GM12865 (cell line): Measurements from ENCODE around the gene XPR1.
"Not testable (repeated sequence)": the region's sequence is repeated elsewhere in the genome, so short reads cannot be mapped to it uniquely, and the experiment has no call there.

Experiments used
- DNase-seq: peaks from one replicate; pipeline ENCODE4 v3.0.0; 2010; ENCODE audit warnings: low read depth
- H3K4me3 ChIP-seq: 2 replicates; pipeline ENCODE4 v1.5.1; 2011; ENCODE audit warnings: mild to moderate bottlenecking, low read depth, low read length, control low read depth
- TF ChIP-seq, protein P1 (sequence below): IDR thresholded peaks from 2 replicates; pipeline ENCODE4 v1.5.1; 2011; ENCODE audit warnings: low read length, control low read depth, low read depth, inconsistent platforms; ENCODE audit not compliant: insufficient read depth; ENCODE audit errors: missing control alignments

Gene XPR1

DNA sequence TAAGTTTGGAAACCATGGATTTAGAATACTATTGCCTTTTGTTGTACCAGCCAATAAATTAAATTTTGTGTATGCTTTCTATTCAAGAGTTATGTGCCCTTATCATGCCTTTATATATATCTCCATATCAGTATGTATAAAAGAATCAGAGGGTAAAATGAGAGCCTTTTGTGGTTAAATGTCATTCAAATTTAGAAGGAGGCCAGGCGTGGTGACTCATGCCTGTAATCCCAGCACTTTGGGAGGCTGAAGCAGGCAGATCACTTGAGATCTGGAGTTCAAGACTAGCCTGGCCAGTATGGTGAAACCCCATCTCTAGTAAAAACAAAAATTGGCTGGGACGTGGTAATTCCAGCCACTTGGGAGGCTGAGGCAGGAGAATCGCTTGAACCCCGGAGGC lies 88.9 kb downstream of the XPR1 start:
- no peak overlapping the region for H3K4me3 ChIP-seq
- TF ChIP-seq, protein P1, sequence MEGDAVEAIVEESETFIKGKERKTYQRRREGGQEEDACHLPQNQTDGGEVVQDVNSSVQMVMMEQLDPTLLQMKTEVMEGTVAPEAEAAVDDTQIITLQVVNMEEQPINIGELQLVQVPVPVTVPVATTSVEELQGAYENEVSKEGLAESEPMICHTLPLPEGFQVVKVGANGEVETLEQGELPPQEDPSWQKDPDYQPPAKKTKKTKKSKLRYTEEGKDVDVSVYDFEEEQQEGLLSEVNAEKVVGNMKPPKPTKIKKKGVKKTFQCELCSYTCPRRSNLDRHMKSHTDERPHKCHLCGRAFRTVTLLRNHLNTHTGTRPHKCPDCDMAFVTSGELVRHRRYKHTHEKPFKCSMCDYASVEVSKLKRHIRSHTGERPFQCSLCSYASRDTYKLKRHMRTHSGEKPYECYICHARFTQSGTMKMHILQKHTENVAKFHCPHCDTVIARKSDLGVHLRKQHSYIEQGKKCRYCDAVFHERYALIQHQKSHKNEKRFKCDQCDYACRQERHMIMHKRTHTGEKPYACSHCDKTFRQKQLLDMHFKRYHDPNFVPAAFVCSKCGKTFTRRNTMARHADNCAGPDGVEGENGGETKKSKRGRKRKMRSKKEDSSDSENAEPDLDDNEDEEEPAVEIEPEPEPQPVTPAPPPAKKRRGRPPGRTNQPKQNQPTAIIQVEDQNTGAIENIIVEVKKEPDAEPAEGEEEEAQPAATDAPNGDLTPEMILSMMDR: no peak
- no peak for DNase-seq

DNA sequence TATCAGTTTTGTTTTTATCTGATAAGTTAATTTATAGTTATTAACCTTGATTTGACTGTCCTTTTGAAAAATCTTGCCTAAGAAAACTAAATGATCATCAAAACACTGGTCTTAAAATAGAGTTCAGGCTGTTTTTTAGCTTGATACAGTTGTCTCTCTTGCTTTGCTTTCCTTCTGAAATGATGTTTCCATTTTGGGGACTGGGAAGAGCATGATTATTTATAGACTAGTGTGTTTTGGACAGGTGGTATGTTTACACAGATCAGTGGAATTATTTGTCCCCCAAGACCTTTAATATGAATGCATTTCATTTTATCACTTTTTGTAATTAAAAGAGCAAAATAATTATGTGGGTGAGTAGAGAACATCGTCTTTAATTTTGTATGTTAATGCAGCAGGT lies 90.8 kb downstream of the XPR1 start:
- DNase-seq: no peak
- no peak overlapping the region for H3K4me3 ChIP-seq
- TF ChIP-seq, protein P1: no peak

DNA sequence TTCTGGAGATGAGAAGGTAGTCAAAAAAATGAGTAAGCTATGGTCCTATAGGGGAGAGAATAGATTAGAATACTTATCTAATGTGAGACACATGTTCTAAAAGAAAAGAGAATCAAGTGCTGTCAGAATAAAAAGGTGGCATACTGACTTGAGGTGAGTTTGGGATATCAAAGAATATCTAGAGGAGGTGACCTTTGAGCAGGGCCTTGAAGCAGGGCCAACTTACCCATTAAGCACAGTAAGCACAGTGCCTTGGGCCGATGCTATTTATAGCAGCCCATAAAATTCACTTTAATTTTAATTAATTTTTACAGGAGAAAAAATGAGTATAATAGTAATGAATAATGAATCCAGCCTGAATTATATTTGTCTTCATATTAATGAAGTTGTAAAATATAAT lies 92.2 kb downstream of the XPR1 start:
- DNase-seq: no peak
- H3K4me3 ChIP-seq: no peak overlapping the region
- TF ChIP-seq, protein P1: no peak

DNA sequence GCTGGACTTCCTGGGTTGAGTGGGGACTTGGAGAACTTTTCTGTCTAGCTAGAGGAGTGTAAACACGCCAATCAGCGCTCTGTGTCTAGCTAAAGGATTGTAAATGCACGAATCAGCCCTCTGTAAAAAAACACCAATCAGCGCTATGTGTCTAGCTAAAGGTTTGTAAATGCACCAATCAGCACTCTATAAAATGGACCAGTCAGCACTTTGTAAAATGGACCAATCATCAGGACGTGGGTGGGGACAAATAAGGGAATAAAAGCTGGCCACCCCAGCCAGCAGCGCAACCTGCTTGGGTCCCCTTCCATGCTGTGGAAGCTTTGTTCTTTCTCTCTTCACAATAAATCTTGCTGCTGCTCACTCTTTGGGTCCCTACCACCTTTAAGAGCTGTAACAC lies 94.2 kb downstream of the XPR1 start:
- not testable (repeated sequence) for DNase-seq, H3K4me3 ChIP-seq

DNA sequence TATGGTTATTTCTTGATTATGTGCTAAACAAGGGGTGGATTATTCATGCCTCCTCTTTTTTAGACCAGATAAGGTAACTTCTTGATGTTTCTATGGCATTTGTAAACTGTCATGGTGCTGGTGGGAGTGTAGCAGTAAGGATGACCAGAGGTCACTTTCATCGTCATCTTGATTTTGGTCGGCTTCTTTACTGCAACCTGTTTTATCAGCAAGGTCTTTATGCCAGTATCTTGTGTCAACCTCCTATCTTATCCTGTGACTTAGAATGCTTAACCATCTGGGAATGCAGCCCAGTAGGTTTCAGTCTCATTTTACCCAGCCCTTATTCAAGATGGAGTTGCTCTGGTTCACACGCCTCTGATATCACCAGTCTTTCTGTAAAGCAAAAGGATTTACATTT lies 95.9 kb downstream of the XPR1 start:
- not testable (repeated sequence) for DNase-seq, H3K4me3 ChIP-seq

DNA sequence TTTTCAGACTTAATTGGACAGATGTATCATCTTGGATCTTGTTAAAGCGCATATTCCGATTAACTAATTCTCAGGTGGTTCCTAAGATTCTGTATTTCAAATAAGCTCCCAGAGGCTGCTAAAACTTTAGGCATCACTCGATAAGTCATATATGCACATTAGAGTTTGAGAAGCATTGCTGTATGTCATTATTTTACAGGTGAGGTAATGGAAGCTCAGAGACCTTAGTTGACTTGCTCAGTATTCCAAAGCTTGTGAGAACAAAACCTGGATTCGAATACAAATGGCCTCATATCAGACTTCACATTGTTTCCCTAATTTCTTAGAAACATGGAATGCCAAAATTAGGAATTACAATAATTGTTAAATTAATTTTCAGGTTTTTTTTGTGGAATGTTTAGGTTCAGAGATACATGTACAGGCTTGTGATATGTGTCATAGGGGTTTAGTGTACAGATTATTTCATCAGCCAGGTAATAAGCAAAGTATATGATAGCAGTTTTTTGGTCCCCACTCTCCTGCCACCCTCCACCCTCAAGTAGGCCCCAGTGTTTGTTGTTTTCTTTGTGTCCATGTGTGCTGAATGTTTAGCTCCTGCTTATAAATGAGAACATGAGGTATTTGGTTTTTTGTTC lies 96.8 kb downstream of the XPR1 start:
- TF ChIP-seq, protein P1: no peak
- no peak for DNase-seq

DNA sequence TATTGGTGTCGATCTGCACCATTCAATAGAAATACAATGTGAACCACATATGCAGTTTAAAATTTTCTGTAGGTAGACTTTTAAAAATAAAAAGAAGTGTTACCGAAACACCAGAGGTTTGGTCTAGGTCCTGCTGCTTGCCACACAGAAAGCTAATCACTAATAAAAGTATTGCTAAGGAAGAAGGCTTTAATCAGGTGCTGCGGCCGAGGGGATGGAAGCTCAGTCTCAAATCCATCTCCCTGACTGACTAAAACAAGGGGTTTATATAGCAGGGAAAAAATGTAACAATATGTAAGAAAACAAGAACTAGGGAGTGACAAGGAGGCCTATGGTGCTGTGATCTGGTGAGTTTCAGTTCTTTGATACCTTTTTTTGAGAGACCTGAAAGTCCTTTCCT lies 99.3 kb downstream of the XPR1 start:
- TF ChIP-seq, protein P1: no peak
- H3K4me3 ChIP-seq: no peak overlapping the region
- no peak for DNase-seq

More for the DNA sequence above, 96.8 kb downstream of the XPR1 start:
- H3K4me3 ChIP-seq: no peak overlapping the region

DNA sequence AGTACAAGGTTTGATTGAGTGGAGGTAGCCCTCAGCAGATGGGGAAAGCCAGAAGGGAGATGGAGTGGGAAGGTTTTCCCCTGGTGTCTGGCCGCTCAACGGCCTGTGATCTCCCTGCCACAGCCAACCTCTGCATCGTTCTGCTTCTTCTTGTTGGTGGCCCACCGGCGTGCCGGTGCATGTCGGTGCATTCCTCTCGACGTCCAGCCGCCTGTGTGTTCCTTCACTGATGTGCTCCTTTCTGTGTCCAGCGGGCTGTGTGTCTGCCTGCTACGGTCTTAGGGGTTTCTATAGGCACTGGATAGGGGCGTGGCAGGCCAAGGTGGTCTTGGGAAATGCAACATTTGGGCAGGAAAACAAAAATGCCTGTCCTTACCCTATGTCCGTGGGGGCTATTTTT lies 101.0 kb downstream of the XPR1 start:
- no peak overlapping the region for H3K4me3 ChIP-seq
- TF ChIP-seq, protein P1: no peak
- no peak for DNase-seq
